RWPE2 (cell line): ENCODE results near the gene IL4I1.

Source experiments
- ATAC-seq: fragments of 200-7000 bp; cut with Tn5 transposase; 3 replicates; pipeline ENCODE4 v1.9.1; 2021; ENCODE audit warnings: low read depth
- DNase-seq: peaks from one replicate; pipeline ENCODE4 v3.0.0-alpha.2; 2020; ENCODE audit warnings: low spot score
- H3K27ac ChIP-seq: fragments of 450-650 bp; 2 replicates; pipeline ENCODE4 v1.5.1; 2017; ENCODE audit warnings: mild to moderate bottlenecking; ENCODE audit not compliant: poor library complexity, severe bottlenecking
- H3K27me3 ChIP-seq: fragments of 250-450 bp; sonication (Bioruptor Pico); 2 replicates; pipeline ENCODE4 v1.5.1; 2021; ENCODE audit warnings: mild to moderate bottlenecking, moderate library complexity; ENCODE audit not compliant: insufficient read depth, poor library complexity, severe bottlenecking
- H3K36me3 ChIP-seq: fragments of 250-450 bp; sonication (Bioruptor Pico); 2 replicates; pipeline ENCODE4 v1.5.1; 2020; ENCODE audit warnings: low read depth, mild to moderate bottlenecking, moderate library complexity
- H3K4me1 ChIP-seq: fragments of 250-450 bp; sonication (Bioruptor Pico); 2 replicates; pipeline ENCODE4 v1.5.1; 2021; ENCODE audit warnings: mild to moderate bottlenecking, moderate library complexity; ENCODE audit not compliant: insufficient read depth, poor library complexity, severe bottlenecking
- H3K4me3 ChIP-seq: fragments of 250-450 bp; sonication (Bioruptor Pico); 2 replicates; pipeline ENCODE4 v1.5.1; 2021; ENCODE audit warnings: mild to moderate bottlenecking, moderate library complexity; ENCODE audit not compliant: severe bottlenecking
- H3K9me3 ChIP-seq: fragments of 250-450 bp; sonication (Bioruptor Pico); 2 replicates; pipeline ENCODE4 v1.5.1; 2021; ENCODE audit warnings: mild to moderate bottlenecking, moderate library complexity; ENCODE audit not compliant: severe bottlenecking
- CTCF ChIP-seq: fragments of 450-650 bp; IDR thresholded peaks from one replicate; pipeline ENCODE4 v1.5.1; 2017; ENCODE audit warnings: mild to moderate bottlenecking, moderate library complexity; ENCODE audit not compliant: poor library complexity, severe bottlenecking

IL4I1 gene

DNA sequence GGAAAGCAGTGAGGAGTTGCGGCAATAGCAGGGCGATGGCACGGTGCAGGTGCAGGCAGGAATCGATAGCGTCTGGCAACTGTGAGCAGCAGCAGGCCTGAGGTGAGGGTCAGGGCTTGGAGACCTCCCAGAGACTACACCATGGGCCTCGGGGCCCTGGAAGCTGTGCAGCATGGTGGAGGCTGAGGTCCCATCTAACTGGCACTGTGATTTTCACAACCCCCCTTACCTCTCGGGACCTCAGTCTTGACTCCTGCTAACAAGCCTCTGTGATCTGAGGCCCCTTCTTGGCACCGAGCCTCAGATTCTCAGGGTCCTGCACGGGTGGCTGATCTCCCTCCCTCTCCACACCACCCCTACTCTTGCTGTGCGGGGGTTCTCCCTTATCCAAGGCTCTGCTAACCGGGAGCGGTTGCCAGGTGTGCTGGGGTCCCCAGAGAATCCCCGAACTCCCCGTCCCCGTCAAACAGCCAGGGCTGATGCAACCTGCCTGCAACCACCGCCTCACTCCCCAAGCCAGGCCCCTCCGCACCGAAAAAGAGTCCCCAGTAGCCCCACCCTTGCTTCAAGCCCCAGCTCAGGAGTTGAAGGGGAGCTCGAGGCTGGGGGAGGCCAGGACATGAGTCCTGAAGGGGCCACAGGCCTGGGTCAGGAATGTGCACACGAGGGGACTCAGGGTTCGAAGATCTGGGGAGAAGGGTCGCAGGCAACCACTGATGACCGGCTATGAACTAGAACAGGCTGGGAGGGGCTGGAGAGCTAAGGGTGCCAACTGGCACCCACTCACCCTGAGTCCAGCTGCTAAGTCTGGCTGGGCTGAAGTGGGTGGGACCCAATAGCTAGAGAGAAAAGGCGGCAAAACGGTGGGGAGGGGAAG is 27.6 kb upstream of the IL4I1 start:
- H3K9me3 ChIP-seq = no peaks in the 10 kb centered on the region
- no peak overlapping the region for H3K27ac ChIP-seq
- H3K4me1 ChIP-seq = peaks cover 6% of the 10 kb centered on the region
- ATAC-seq (no peak), DNase-seq (no peak)
- no peak for TF ChIP-seq CTCF
- peaks cover 66% of the 10 kb centered on the region for H3K36me3 ChIP-seq
- no peaks in the 10 kb centered on the region for H3K27me3 ChIP-seq
- H3K4me3 ChIP-seq = no peak overlapping the region

DNA sequence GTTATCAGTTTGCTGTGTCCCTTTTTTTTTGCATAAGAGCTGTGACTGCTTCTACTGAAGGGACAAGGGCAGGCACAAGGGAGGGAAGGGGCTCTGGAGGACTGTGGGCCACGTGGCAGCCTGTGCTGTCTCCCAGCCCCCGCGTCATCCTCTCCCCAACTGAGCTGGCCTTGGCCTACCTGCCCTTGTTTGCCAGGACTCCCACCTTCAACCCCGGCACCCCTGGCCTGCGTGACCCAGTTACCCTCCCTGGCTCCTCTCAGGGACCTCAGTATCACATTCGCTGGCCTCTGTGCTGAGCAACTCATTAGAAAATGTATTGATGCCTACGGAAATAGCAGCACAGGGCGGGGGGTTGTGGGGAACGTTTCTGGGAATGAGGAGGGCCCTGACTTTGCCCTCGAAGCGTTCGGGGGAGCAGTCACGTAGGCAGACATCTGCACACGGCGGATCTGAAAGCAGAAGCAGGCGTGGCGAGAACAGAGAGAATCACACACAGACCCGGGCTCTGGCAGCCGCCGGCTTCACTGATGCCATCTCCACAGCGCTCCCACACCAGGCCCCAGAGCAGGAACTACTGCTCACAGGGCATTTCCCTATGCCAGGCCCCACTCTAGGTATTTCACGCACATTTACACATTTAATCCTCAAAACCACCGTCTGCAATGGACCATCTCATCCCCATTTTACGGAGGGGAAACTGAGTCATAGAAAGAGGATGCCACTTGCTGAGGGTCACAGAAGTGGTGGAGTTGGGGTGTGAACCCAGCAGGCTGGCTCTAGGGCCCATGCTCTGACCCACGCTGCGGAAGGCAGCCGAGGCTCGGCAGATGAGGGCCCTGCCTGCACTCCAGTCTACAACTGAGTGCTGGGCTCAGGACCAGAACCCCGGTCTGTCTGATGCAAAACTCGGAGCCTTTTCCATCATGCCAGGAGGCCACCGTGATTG is 26.6 kb upstream of the IL4I1 start:
- Histone ChIP-seq H3K27ac (no peak overlapping the region), H3K27me3 (no peaks in the 10 kb centered on the region), H3K4me3 (no peak overlapping the region), H3K4me1 (peaks cover 6% of the 10 kb centered on the region), H3K36me3 (peaks cover 69% of the 10 kb centered on the region), H3K9me3 (no peaks in the 10 kb centered on the region)
- ATAC-seq (no peak), DNase-seq (no peak)
- TF ChIP-seq CTCF = no peak

GRCh38 chr19:49921871-49922795 is 25.4 kb upstream of the IL4I1 start:
- no peak overlapping the region for H3K4me3 ChIP-seq
- ATAC-seq = peak; percentile 29; the same call in 1 of the 3 replicates
- peaks cover 62% of the 10 kb centered on the region for H3K36me3 ChIP-seq
- H3K27ac ChIP-seq = no peak overlapping the region
- TF ChIP-seq CTCF = no peak
- H3K27me3 ChIP-seq = no peaks in the 10 kb centered on the region
- no peaks in the 10 kb centered on the region for H3K9me3 ChIP-seq
- no peak for DNase-seq
- H3K4me1 ChIP-seq = no peaks in the 10 kb centered on the region

GRCh38 chr19:49920624-49921363 is 24.1 kb upstream of the IL4I1 start:
- no peak for ATAC-seq
- Histone ChIP-seq H3K27ac (no peak overlapping the region), H3K4me3 (no peak overlapping the region)

More at GRCh38 chr19:49920624-49921363, 24.1 kb upstream of the IL4I1 start:
- no peak for TF ChIP-seq CTCF
- H3K9me3 ChIP-seq = no peaks in the 10 kb centered on the region
- H3K36me3 ChIP-seq = peaks cover 59% of the 10 kb centered on the region
- H3K27me3 ChIP-seq = no peaks in the 10 kb centered on the region
- no peaks in the 10 kb centered on the region for H3K4me1 ChIP-seq
- DNase-seq = no peak
